Thymus (tissue), 11 donors: ENCODE data around the gene OR8B8. TPM values are rescaled to one million over a fixed set of nuclear protein-coding genes. Genes with fewer than 3 reads are reported as not detected.

Source experiments
- DNase-seq, 9 donors: peaks; one replicate each; pipeline ENCODE4 v3.0.0-alpha.2; 2013; ENCODE audit warnings: low spot score in 9 of 9, low read depth in 6 of 9, missing footprints in 1 of 9
- H3K27ac ChIP-seq, 2 donors: one replicate each; pipeline ENCODE4 v1.5.1; 2013; ENCODE audit warnings: control low read depth in 1 of 2, low read depth in 1 of 2, low read length in 1 of 2, mild to moderate bottlenecking in 1 of 2, moderate library complexity in 1 of 2
- H3K27me3 ChIP-seq, 2 donors: one replicate each; pipeline ENCODE4 v1.5.1; 2013; ENCODE audit warnings: low read length in 1 of 2; ENCODE audit not compliant: control insufficient read depth in 2 of 2, insufficient read depth in 1 of 2
- H3K36me3 ChIP-seq, 2 donors: one replicate each; pipeline ENCODE4 v1.5.1; 2013; ENCODE audit warnings: low read length in 1 of 2, mild to moderate bottlenecking in 1 of 2, moderate library complexity in 1 of 2; ENCODE audit not compliant: control insufficient read depth in 2 of 2, insufficient read depth in 2 of 2
- H3K4me1 ChIP-seq, 2 donors: one replicate each; pipeline ENCODE4 v1.5.1; 2013; ENCODE audit warnings: low read length in 2 of 2; ENCODE audit not compliant: control insufficient read depth in 2 of 2, insufficient read depth in 2 of 2
- H3K4me3 ChIP-seq, 2 donors: one replicate each; pipeline ENCODE4 v1.5.1; 2013; ENCODE audit warnings: low read length in 2 of 2, control low read depth in 1 of 2, mild to moderate bottlenecking in 1 of 2
- H3K9me3 ChIP-seq, 2 donors: one replicate each; pipeline ENCODE4 v1.5.1; 2013; ENCODE audit warnings: low read length in 1 of 2, mild to moderate bottlenecking in 1 of 2; ENCODE audit not compliant: control insufficient read depth in 2 of 2, insufficient read depth in 1 of 2
- WGBS: extraction: QIAGEN DNeasy Blood & Tissue Kit; methylation state at CpG from one replicate; pipeline ENCODE4 v1.1.7; 2013; 5-methylcytosine and 5-hydroxymethylcytosine counted together
- polyA plus RNA-seq: library from polyadenylated mRNA; stranded (reverse); fragments of 200-250 nt; gene quantifications from one replicate; pipeline ENCODE4 v1.2.3, GENCODE V29; 2013
- total RNA-seq: library from RNA; stranded (reverse); fragments of 120-200 nt; gene quantifications from one replicate; pipeline ENCODE4 v1.2.4, GENCODE V29; 2013
- donor health status: healthy.

Gene OR8B8
- total and polyA plus RNA-seq, 2 donors: under 0.01 TPM; not detected in 1

DNA sequence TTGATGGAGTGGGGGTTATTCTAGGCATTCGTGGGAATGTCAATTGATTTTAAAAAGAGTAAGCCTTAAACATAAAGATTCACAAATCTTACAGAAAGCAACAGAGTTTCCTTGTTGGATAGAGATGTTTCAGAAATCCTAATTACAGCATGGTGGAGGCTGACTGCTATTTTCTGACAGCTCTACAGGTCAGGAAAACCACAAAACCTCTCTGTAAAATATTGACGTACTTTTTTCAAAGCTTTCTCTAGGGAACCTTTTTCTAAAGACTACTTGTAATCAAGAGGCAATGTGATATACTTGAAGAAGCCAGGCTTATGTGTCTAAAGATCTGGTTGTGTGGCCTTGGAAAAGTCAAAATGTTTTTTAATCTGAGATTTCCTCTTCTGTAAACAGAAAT, 9.1 kb upstream of the OR8B8 start:
- H3K9me3 ChIP-seq: no peaks in the 10 kb centered on the region
- H3K4me1 ChIP-seq: no peaks in the 10 kb centered on the region
- no peak overlapping the region for H3K4me3 ChIP-seq
- H3K27ac ChIP-seq: no peak overlapping the region
- WGBS: 6% methylated on average over 2 of the region's 2 CpGs
- no peaks in the 10 kb centered on the region for H3K36me3 ChIP-seq
- H3K27me3 ChIP-seq: no peaks in the 10 kb centered on the region
- DNase-seq: no peak

DNA sequence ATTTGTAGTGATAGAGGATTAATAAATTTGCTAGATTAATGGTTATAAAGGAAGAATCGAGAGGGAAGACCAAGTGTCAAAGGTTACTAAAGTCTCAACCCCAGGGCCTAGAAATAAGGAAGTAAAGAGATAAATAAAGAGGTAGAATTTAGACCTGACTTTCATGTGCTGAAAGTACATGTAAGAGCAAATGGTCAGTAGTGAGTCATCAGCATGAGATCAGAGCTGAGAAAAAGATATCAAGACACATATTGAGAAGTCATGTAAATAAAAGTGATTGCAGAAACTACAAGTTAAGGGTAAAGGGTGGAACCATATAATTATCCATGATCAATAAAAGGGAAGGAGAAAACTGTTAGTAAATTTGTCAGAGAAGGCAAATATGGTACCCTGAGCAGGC, 1.4 kb upstream of the OR8B8 start:
- WGBS: 92% methylated on average over 1 of the region's 1 CpG
- Histone ChIP-seq H3K27me3 (no peaks in the 10 kb centered on the region), H3K4me1 (no peaks in the 10 kb centered on the region), H3K27ac (no peak overlapping the region), H3K36me3 (no peaks in the 10 kb centered on the region), H3K4me3 (no peak overlapping the region), H3K9me3 (no peaks in the 10 kb centered on the region)
- DNase-seq: no peak

DNA sequence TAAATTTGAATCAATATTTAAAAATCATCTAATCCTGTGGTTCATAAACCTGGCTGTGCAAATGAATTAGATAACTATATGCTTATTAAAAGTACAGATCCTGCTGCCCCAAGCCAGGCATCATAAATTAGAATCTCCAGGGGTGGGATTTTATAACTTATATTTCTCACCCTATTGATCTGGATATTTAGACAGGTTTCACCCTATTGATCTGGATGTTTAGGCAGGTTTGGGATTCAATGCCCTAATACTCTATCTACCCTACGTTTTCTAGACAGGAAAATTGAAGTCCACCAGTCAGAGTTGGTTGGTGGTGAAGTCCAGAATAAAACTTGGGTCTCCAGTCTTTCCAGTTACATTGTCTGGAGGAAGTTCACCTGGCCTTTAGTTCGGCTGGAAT, 2.6 kb downstream of the OR8B8 start:
- no peaks in the 10 kb centered on the region for H3K9me3 ChIP-seq
- H3K27ac ChIP-seq: no peak overlapping the region
- H3K4me3 ChIP-seq: no peak overlapping the region
- DNase-seq: no peak
- H3K4me1 ChIP-seq: no peaks in the 10 kb centered on the region
- WGBS: 88% methylated on average over 2 of the region's 2 CpGs
- H3K27me3 ChIP-seq: no peaks in the 10 kb centered on the region
- no peaks in the 10 kb centered on the region for H3K36me3 ChIP-seq

GRCh38 chr11:124442442-124442841, 3.1 kb downstream of the OR8B8 start:
- WGBS: 87% methylated on average over 6 of the region's 6 CpGs
- no peak for DNase-seq
- no peak overlapping the region for H3K4me3 ChIP-seq

GRCh38 chr11:124441519-124441918, 4.0 kb downstream of the OR8B8 start:
- 94% methylated on average over 7 of the region's 7 CpGs for WGBS
- DNase-seq: no peak
- no peaks in the 10 kb centered on the region for H3K27me3 ChIP-seq
- no peak overlapping the region for H3K4me3 ChIP-seq
- H3K9me3 ChIP-seq: no peaks in the 10 kb centered on the region
- H3K4me1 ChIP-seq: no peaks in the 10 kb centered on the region
- H3K36me3 ChIP-seq: no peaks in the 10 kb centered on the region
- no peak overlapping the region for H3K27ac ChIP-seq

More at GRCh38 chr11:124442442-124442841, 3.1 kb downstream of the OR8B8 start:
- Histone ChIP-seq H3K4me1 (no peaks in the 10 kb centered on the region), H3K27me3 (no peaks in the 10 kb centered on the region), H3K27ac (no peak overlapping the region), H3K36me3 (no peaks in the 10 kb centered on the region), H3K9me3 (no peaks in the 10 kb centered on the region)

DNA sequence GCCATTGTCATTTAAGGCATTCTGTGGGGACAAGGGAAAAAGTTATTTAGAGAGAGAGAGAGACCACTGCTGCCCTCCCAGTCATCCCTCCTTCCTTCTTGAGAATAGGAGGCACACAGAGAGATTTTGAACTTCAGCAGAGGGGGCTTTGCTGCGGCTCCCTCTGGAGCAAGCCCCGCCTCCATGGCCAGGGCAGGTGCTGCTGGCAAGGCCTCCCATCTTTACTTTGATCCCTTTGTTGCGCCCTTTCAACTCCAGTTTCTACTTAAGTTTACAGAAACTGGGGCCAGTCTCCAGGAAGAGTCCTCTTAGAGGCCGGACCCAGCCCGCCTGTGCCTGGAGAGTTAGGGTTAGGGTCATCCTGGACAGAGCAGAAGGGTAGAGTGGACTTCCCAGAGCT, 4.4 kb downstream of the OR8B8 start:
- no peak overlapping the region for H3K27ac ChIP-seq
- no peak overlapping the region for H3K4me3 ChIP-seq
- H3K9me3 ChIP-seq: no peaks in the 10 kb centered on the region
- no peaks in the 10 kb centered on the region for H3K4me1 ChIP-seq
- 98% methylated on average over 5 of the region's 5 CpGs for WGBS
- no peaks in the 10 kb centered on the region for H3K27me3 ChIP-seq
- no peak for DNase-seq
- H3K36me3 ChIP-seq: no peaks in the 10 kb centered on the region

DNA sequence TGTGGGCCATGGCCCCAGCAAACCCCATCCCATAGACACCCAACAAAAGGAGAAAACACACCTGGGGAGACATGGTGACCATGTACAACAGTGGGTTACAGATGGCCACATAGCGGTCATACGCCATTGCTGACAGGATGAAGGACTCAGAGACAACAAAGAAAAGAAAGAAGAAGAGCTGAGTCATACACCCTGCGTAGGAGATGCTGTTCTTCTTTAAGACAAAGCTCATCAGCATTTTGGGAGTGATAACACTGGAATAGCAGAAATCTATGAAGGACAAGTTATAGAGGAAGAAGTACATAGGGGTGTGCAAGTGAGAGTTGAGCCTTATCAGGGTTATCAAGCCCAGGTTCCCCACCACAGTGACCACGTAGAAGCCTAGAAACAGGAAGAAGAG, 4.9 kb downstream of the OR8B8 start:
- WGBS: 80% methylated on average over 4 of the region's 4 CpGs
- H3K36me3 ChIP-seq: no peaks in the 10 kb centered on the region
- no peaks in the 10 kb centered on the region for H3K4me1 ChIP-seq
- no peaks in the 10 kb centered on the region for H3K9me3 ChIP-seq
- no peak overlapping the region for H3K27ac ChIP-seq
- no peak for DNase-seq
- H3K27me3 ChIP-seq: no peaks in the 10 kb centered on the region
- no peak overlapping the region for H3K4me3 ChIP-seq

DNA sequence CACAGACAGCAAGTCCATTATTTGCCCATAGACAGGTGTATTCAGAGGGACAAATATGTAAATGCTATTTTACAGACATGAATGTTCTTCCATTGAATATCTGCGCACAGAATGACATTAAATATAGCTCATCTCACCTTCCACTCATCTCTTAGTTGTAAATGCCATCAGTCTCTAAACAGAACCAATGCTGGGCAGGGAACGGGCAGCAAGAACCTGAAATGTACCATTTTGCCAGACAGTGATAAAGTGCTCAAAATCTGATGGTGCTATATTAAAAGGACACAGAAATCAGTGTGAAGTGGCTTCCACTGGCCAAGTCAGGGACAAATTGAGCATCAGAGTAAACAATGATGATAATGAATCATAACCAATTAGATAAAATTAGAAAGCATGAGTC, 10.8 kb downstream of the OR8B8 start:
- Histone ChIP-seq H3K4me1 (no peaks in the 10 kb centered on the region), H3K9me3 (no peaks in the 10 kb centered on the region)

GRCh38 chr11:124429599-124429998, 15.9 kb downstream of the OR8B8 start:
- no peaks in the 10 kb centered on the region for H3K4me1 ChIP-seq
- WGBS: 91% methylated on average over 2 of the region's 2 CpGs
- no peaks in the 10 kb centered on the region for H3K27me3 ChIP-seq
- no peak overlapping the region for H3K27ac ChIP-seq
- H3K9me3 ChIP-seq: no peaks in the 10 kb centered on the region
- no peak overlapping the region for H3K4me3 ChIP-seq
- no peaks in the 10 kb centered on the region for H3K36me3 ChIP-seq
- DNase-seq: no peak

More for the DNA sequence above, 10.8 kb downstream of the OR8B8 start:
- no peak overlapping the region for H3K27ac ChIP-seq
- H3K4me3 ChIP-seq: no peak overlapping the region
- H3K36me3 ChIP-seq: no peaks in the 10 kb centered on the region
- no peaks in the 10 kb centered on the region for H3K27me3 ChIP-seq
- no peak for DNase-seq
- 90% methylated on average over 2 of the region's 2 CpGs for WGBS

GRCh38 chr11:124424384-124424921, 21.0 kb downstream of the OR8B8 start, which contains the start of gene OR8B4:
TSS of gene OR8B4 (minus strand) at chr11:124424871. CDS start at chr11:124424871, 0 bp downstream.
- Histone ChIP-seq H3K4me3 (no peak within 1 kb of the TSS), H3K9me3 (no peaks in the 10 kb centered on the region), H3K27ac (no peak within 1 kb of the TSS), H3K36me3 (no peaks in the 10 kb centered on the region), H3K27me3 (no peaks in the 10 kb centered on the region), H3K4me1 (no peaks in the 10 kb centered on the region)
- DNase-seq: no peak
- 88% methylated on average over 2 of the region's 2 CpGs for WGBS
